ENCODE measurements around the gene NSMCE1.

Gene NSMCE1

GRCh38 chr16:27268376-27269299 is at the start of gene NSMCE1:
NSMCE1 (minus strand) TSS chr16:27268772; CDS start chr16:27257570, 11,202 bp downstream.
- Histone ChIP-seq H3K27me3 (ENCODE audit: insufficient read depth, low read length) (no peaks in the 10 kb centered on the region), H3K36me3 (ENCODE audit: insufficient read depth, low read length) (no peaks in the 10 kb centered on the region), H3K4me3 (ENCODE audit: low read depth, low read length) (peak within 1 kb of the TSS; percentile 94), H3K4me1 (ENCODE audit: control insufficient read depth, insufficient read depth, low read length, unreplicated experiment) (peaks cover 30% of the 10 kb centered on the region), H3K27ac (ENCODE audit: low read depth, low read length) (peak within 1 kb of the TSS; percentile 53), H2AFZ (ENCODE audit: low read length, unreplicated experiment) (peak within 1 kb of the TSS; percentile 78), H3K79me2 (ENCODE audit: control insufficient read depth, insufficient read depth, low read length, unreplicated experiment) (peaks cover 21% of the 10 kb centered on the region)

- H3K27ac ChIP-seq (ENCODE audit: low read depth, low read length), result no peak overlapping the region
- H3K4me1 ChIP-seq (ENCODE audit: control insufficient read depth, insufficient read depth, low read length, unreplicated experiment), result peaks cover 40% of the 10 kb centered on the region
- no peak overlapping the region for H2AFZ ChIP-seq (ENCODE audit: low read length, unreplicated experiment)
- H3K27me3 ChIP-seq (ENCODE audit: insufficient read depth, low read length), result no peaks in the 10 kb centered on the region
- H3K4me3 ChIP-seq (ENCODE audit: low read depth, low read length), result no peak overlapping the region
- H3K79me2 ChIP-seq (ENCODE audit: control insufficient read depth, insufficient read depth, low read length, unreplicated experiment), result peaks cover 66% of the 10 kb centered on the region
- no peaks in the 10 kb centered on the region for H3K36me3 ChIP-seq (ENCODE audit: insufficient read depth, low read length)
Measured at GRCh38 chr16:27317738-27318391, 49.3 kb upstream of the NSMCE1 start.

- H3K27ac ChIP-seq (ENCODE audit: low read depth, low read length), result peak overlapping the region; percentile 3; the same call in 1 of the 2 replicates
- no peaks in the 10 kb centered on the region for H3K27me3 ChIP-seq (ENCODE audit: insufficient read depth, low read length)
- no peak overlapping the region for H2AFZ ChIP-seq (ENCODE audit: low read length, unreplicated experiment)
- peaks cover 40% of the 10 kb centered on the region for H3K4me1 ChIP-seq (ENCODE audit: control insufficient read depth, insufficient read depth, low read length, unreplicated experiment)
- H3K79me2 ChIP-seq (ENCODE audit: control insufficient read depth, insufficient read depth, low read length, unreplicated experiment), result peaks cover 60% of the 10 kb centered on the region
- no peaks in the 10 kb centered on the region for H3K36me3 ChIP-seq (ENCODE audit: insufficient read depth, low read length)
- H3K4me3 ChIP-seq (ENCODE audit: low read depth, low read length), result no peak overlapping the region
Measured at GRCh38 chr16:27317320-27317719, 48.7 kb upstream of the NSMCE1 start.

GRCh38 chr16:27316038-27316680 is 47.6 kb upstream of the NSMCE1 start:
- Histone ChIP-seq H3K79me2 (ENCODE audit: control insufficient read depth, insufficient read depth, low read length, unreplicated experiment) (peaks cover 51% of the 10 kb centered on the region), H3K27ac (ENCODE audit: low read depth, low read length) (peak overlapping the region; percentile 89), H3K27me3 (ENCODE audit: insufficient read depth, low read length) (no peaks in the 10 kb centered on the region), H2AFZ (ENCODE audit: low read length, unreplicated experiment) (no peak overlapping the region), H3K4me1 (ENCODE audit: control insufficient read depth, insufficient read depth, low read length, unreplicated experiment) (peaks cover 36% of the 10 kb centered on the region), H3K4me3 (ENCODE audit: low read depth, low read length) (peak overlapping the region; percentile 84), H3K36me3 (ENCODE audit: insufficient read depth, low read length) (no peaks in the 10 kb centered on the region)

GRCh38 chr16:27315333-27316037 is 46.9 kb upstream of the NSMCE1 start:
- H3K4me3 ChIP-seq (ENCODE audit: low read depth, low read length), result peak overlapping the region; percentile 84
- peaks cover 46% of the 10 kb centered on the region for H3K79me2 ChIP-seq (ENCODE audit: control insufficient read depth, insufficient read depth, low read length, unreplicated experiment)
- H2AFZ ChIP-seq (ENCODE audit: low read length, unreplicated experiment), result no peak overlapping the region
- peaks cover 30% of the 10 kb centered on the region for H3K4me1 ChIP-seq (ENCODE audit: control insufficient read depth, insufficient read depth, low read length, unreplicated experiment)
- H3K27me3 ChIP-seq (ENCODE audit: insufficient read depth, low read length), result no peaks in the 10 kb centered on the region
- no peaks in the 10 kb centered on the region for H3K36me3 ChIP-seq (ENCODE audit: insufficient read depth, low read length)
- H3K27ac ChIP-seq (ENCODE audit: low read depth, low read length), result peak overlapping the region; percentile 89

GRCh38 chr16:27314986-27315332 is 46.4 kb upstream of the NSMCE1 start:
- H3K4me1 ChIP-seq (ENCODE audit: control insufficient read depth, insufficient read depth, low read length, unreplicated experiment), result peaks cover 28% of the 10 kb centered on the region
- H3K27me3 ChIP-seq (ENCODE audit: insufficient read depth, low read length), result no peaks in the 10 kb centered on the region
- no peaks in the 10 kb centered on the region for H3K36me3 ChIP-seq (ENCODE audit: insufficient read depth, low read length)
- H3K27ac ChIP-seq (ENCODE audit: low read depth, low read length), result peak overlapping the region; percentile 89
- H2AFZ ChIP-seq (ENCODE audit: low read length, unreplicated experiment), result no peak overlapping the region
- peak overlapping the region; percentile 84 for H3K4me3 ChIP-seq (ENCODE audit: low read depth, low read length)
- peaks cover 43% of the 10 kb centered on the region for H3K79me2 ChIP-seq (ENCODE audit: control insufficient read depth, insufficient read depth, low read length, unreplicated experiment)

GRCh38 chr16:27314161-27314723 is 45.7 kb upstream of the NSMCE1 start:
- peak overlapping the region; percentile 84 for H3K4me3 ChIP-seq (ENCODE audit: low read depth, low read length)
- H3K4me1 ChIP-seq (ENCODE audit: control insufficient read depth, insufficient read depth, low read length, unreplicated experiment), result peaks cover 28% of the 10 kb centered on the region
- peak overlapping the region; percentile 43 for H2AFZ ChIP-seq (ENCODE audit: low read length, unreplicated experiment)
- peaks cover 40% of the 10 kb centered on the region for H3K79me2 ChIP-seq (ENCODE audit: control insufficient read depth, insufficient read depth, low read length, unreplicated experiment)
- no peaks in the 10 kb centered on the region for H3K27me3 ChIP-seq (ENCODE audit: insufficient read depth, low read length)
- H3K27ac ChIP-seq (ENCODE audit: low read depth, low read length), result peak overlapping the region; percentile 89
- H3K36me3 ChIP-seq (ENCODE audit: insufficient read depth, low read length), result no peaks in the 10 kb centered on the region

- H3K4me3 ChIP-seq (ENCODE audit: low read depth, low read length), result peak within 1 kb of the TSS; percentile 84
- peaks cover 33% of the 10 kb centered on the region for H3K79me2 ChIP-seq (ENCODE audit: control insufficient read depth, insufficient read depth, low read length, unreplicated experiment)
- peak within 1 kb of the TSS; percentile 89 for H3K27ac ChIP-seq (ENCODE audit: low read depth, low read length)
Measured at GRCh38 chr16:27313422-27314160, 45.0 kb upstream of the NSMCE1 start, which contains the start of gene IL4R. IL4R (plus strand) TSS chr16:27313974; CDS start chr16:27340204, 26,230 bp downstream.

GRCh38 chr16:27312580-27313421 is 44.2 kb upstream of the NSMCE1 start:
- H3K79me2 ChIP-seq (ENCODE audit: control insufficient read depth, insufficient read depth, low read length, unreplicated experiment), result peaks cover 25% of the 10 kb centered on the region
- peaks cover 21% of the 10 kb centered on the region for H3K4me1 ChIP-seq (ENCODE audit: control insufficient read depth, insufficient read depth, low read length, unreplicated experiment)
- no peaks in the 10 kb centered on the region for H3K27me3 ChIP-seq (ENCODE audit: insufficient read depth, low read length)
- H3K27ac ChIP-seq (ENCODE audit: low read depth, low read length), result peak overlapping the region; percentile 89; the same call in 1 of the 2 replicates
- peak overlapping the region; percentile 84 for H3K4me3 ChIP-seq (ENCODE audit: low read depth, low read length)
- H2AFZ ChIP-seq (ENCODE audit: low read length, unreplicated experiment), result no peak overlapping the region
- H3K36me3 ChIP-seq (ENCODE audit: insufficient read depth, low read length), result no peaks in the 10 kb centered on the region

More at GRCh38 chr16:27313422-27314160, 45.0 kb upstream of the NSMCE1 start, which contains the start of gene IL4R:
- no peaks in the 10 kb centered on the region for H3K36me3 ChIP-seq (ENCODE audit: insufficient read depth, low read length)
- peaks cover 27% of the 10 kb centered on the region for H3K4me1 ChIP-seq (ENCODE audit: control insufficient read depth, insufficient read depth, low read length, unreplicated experiment)
- H3K27me3 ChIP-seq (ENCODE audit: insufficient read depth, low read length), result no peaks in the 10 kb centered on the region
- peak within 1 kb of the TSS; percentile 66 for H2AFZ ChIP-seq (ENCODE audit: low read length, unreplicated experiment)

Measured in ACC112 (cell line).